Adipocyte (in vitro differentiated cells): ENCODE measurements around the gene BPIFB6.

Experiments used
- DNase-seq: peaks from one replicate; pipeline ENCODE4 v3.0.0-alpha.2; 2015; ENCODE audit warnings: low read depth
- H3K27me3 ChIP-seq: replicated peaks from 2 replicates; pipeline ENCODE4 v1.7.0; 2013; ENCODE audit warnings: mild to moderate bottlenecking, low read length, moderate library complexity; ENCODE audit not compliant: control insufficient read depth, insufficient read depth
- H3K36me3 ChIP-seq: 2 replicates; pipeline ENCODE4 v1.7.0; 2013; ENCODE audit warnings: low read length, mild to moderate bottlenecking, moderate library complexity; ENCODE audit not compliant: control insufficient read depth, insufficient read depth, severe bottlenecking
- H3K4me1 ChIP-seq: 2 replicates; pipeline ENCODE4 v1.7.0; 2013; ENCODE audit warnings: mild to moderate bottlenecking, low read length, moderate library complexity; ENCODE audit not compliant: control insufficient read depth, insufficient read depth
- H3K4me3 ChIP-seq: 2 replicates; pipeline ENCODE4 v1.7.0; 2013; ENCODE audit warnings: mild to moderate bottlenecking, low read length, moderate library complexity
- H3K9ac ChIP-seq: 2 replicates; pipeline ENCODE4 v1.7.0; 2013; ENCODE audit warnings: mild to moderate bottlenecking, low read length, moderate library complexity
- H3K9me3 ChIP-seq: 2 replicates; pipeline ENCODE4 v1.7.0; 2013; ENCODE audit warnings: mild to moderate bottlenecking, low read length, moderate library complexity; ENCODE audit not compliant: control insufficient read depth

BPIFB6 gene

GRCh38 chr20:33020278-33021161 is 10.9 kb upstream of the BPIFB6 start:
- no peak for DNase-seq
- no peaks in the 10 kb centered on the region for H3K36me3 ChIP-seq
- H3K9me3 ChIP-seq = peaks cover 3% of the 10 kb centered on the region
- no peaks in the 10 kb centered on the region for H3K4me1 ChIP-seq
- no peak overlapping the region for H3K9ac ChIP-seq
- no peak overlapping the region for H3K4me3 ChIP-seq
- peaks cover 72% of the 10 kb centered on the region for H3K27me3 ChIP-seq

GRCh38 chr20:33021879-33022278 is 9.6 kb upstream of the BPIFB6 start:
- Histone ChIP-seq H3K4me3 (no peak overlapping the region), H3K9me3 (peaks cover 7% of the 10 kb centered on the region), H3K36me3 (no peaks in the 10 kb centered on the region), H3K4me1 (no peaks in the 10 kb centered on the region), H3K27me3 (peaks cover 71% of the 10 kb centered on the region), H3K9ac (no peak overlapping the region)
- no peak for DNase-seq

GRCh38 chr20:33022289-33022688 is 9.2 kb upstream of the BPIFB6 start:
- no peak for DNase-seq
- Histone ChIP-seq H3K27me3 (peaks cover 71% of the 10 kb centered on the region), H3K36me3 (no peaks in the 10 kb centered on the region), H3K9me3 (peaks cover 7% of the 10 kb centered on the region), H3K9ac (no peak overlapping the region), H3K4me3 (no peak overlapping the region), H3K4me1 (no peaks in the 10 kb centered on the region)

GRCh38 chr20:33022694-33023438 is 8.6 kb upstream of the BPIFB6 start:
- Histone ChIP-seq H3K36me3 (no peaks in the 10 kb centered on the region), H3K27me3 (peaks cover 71% of the 10 kb centered on the region), H3K4me3 (no peak overlapping the region), H3K4me1 (no peaks in the 10 kb centered on the region), H3K9ac (no peak overlapping the region), H3K9me3 (peaks cover 7% of the 10 kb centered on the region)
- DNase-seq = no peak

GRCh38 chr20:33023439-33024242 is 7.8 kb upstream of the BPIFB6 start:
- DNase-seq = no peak
- Histone ChIP-seq H3K9me3 (peaks cover 7% of the 10 kb centered on the region), H3K9ac (no peak overlapping the region), H3K4me3 (no peak overlapping the region), H3K4me1 (no peaks in the 10 kb centered on the region), H3K27me3 (peaks cover 75% of the 10 kb centered on the region), H3K36me3 (no peaks in the 10 kb centered on the region)

- H3K9me3 ChIP-seq = peaks cover 7% of the 10 kb centered on the region
- H3K27me3 ChIP-seq = peaks cover 76% of the 10 kb centered on the region
- no peaks in the 10 kb centered on the region for H3K36me3 ChIP-seq
- DNase-seq = no peak
- H3K4me1 ChIP-seq = no peaks in the 10 kb centered on the region
- H3K4me3 ChIP-seq = no peak overlapping the region
- no peak overlapping the region for H3K9ac ChIP-seq
These were observed 7.2 kb upstream of the BPIFB6 start for GRCh38 chr20:33024243-33024560.

- no peak for DNase-seq
- H3K9ac ChIP-seq = no peak overlapping the region
- H3K4me3 ChIP-seq = no peak overlapping the region
- peaks cover 7% of the 10 kb centered on the region for H3K9me3 ChIP-seq
- H3K36me3 ChIP-seq = no peaks in the 10 kb centered on the region
- H3K27me3 ChIP-seq = peaks cover 76% of the 10 kb centered on the region
- no peaks in the 10 kb centered on the region for H3K4me1 ChIP-seq
These were observed 6.7 kb upstream of the BPIFB6 start for GRCh38 chr20:33024609-33025317.

- no peaks in the 10 kb centered on the region for H3K36me3 ChIP-seq
- H3K27me3 ChIP-seq = peaks cover 79% of the 10 kb centered on the region
- H3K4me1 ChIP-seq = no peaks in the 10 kb centered on the region
- peaks cover 7% of the 10 kb centered on the region for H3K9me3 ChIP-seq
- no peak overlapping the region for H3K9ac ChIP-seq
- DNase-seq = no peak
- H3K4me3 ChIP-seq = no peak overlapping the region
These were observed 6.1 kb upstream of the BPIFB6 start for GRCh38 chr20:33025318-33025876.

GRCh38 chr20:33026072-33026778 is 5.2 kb upstream of the BPIFB6 start:
- no peak for DNase-seq
- H3K27me3 ChIP-seq = peaks cover 81% of the 10 kb centered on the region
- H3K36me3 ChIP-seq = no peaks in the 10 kb centered on the region

More at GRCh38 chr20:33026072-33026778, 5.2 kb upstream of the BPIFB6 start:
- Histone ChIP-seq H3K4me1 (no peaks in the 10 kb centered on the region), H3K4me3 (no peak overlapping the region), H3K9me3 (peaks cover 7% of the 10 kb centered on the region), H3K9ac (no peak overlapping the region)
